Neuron (in vitro differentiated cells): ENCODE measurements around the gene FGFR2.

Experiments used
- H2AFZ ChIP-seq: one replicate; pipeline ENCODE4 v1.6.1; 2013; ENCODE audit warnings: low read depth, mild to moderate bottlenecking, inconsistent platforms, low read length, moderate library complexity
- H3K27me3 ChIP-seq: one replicate; pipeline ENCODE4 v1.6.1; 2013; ENCODE audit warnings: low read length; ENCODE audit not compliant: insufficient read depth
- H3K36me3 ChIP-seq: one replicate; pipeline ENCODE4 v1.6.1; 2013; ENCODE audit warnings: low read length; ENCODE audit not compliant: insufficient read depth
- H3K4me1 ChIP-seq: one replicate; pipeline ENCODE4 v1.6.1; 2013; ENCODE audit warnings: low read length; ENCODE audit not compliant: insufficient read depth
- H3K4me3 ChIP-seq: 2 replicates; pipeline ENCODE4 v1.5.1; 2013; ENCODE audit warnings: mild to moderate bottlenecking, low read length, moderate library complexity
- H3K9me3 ChIP-seq: one replicate; pipeline ENCODE4 v1.6.1; 2013; ENCODE audit warnings: low read length

Gene FGFR2

DNA sequence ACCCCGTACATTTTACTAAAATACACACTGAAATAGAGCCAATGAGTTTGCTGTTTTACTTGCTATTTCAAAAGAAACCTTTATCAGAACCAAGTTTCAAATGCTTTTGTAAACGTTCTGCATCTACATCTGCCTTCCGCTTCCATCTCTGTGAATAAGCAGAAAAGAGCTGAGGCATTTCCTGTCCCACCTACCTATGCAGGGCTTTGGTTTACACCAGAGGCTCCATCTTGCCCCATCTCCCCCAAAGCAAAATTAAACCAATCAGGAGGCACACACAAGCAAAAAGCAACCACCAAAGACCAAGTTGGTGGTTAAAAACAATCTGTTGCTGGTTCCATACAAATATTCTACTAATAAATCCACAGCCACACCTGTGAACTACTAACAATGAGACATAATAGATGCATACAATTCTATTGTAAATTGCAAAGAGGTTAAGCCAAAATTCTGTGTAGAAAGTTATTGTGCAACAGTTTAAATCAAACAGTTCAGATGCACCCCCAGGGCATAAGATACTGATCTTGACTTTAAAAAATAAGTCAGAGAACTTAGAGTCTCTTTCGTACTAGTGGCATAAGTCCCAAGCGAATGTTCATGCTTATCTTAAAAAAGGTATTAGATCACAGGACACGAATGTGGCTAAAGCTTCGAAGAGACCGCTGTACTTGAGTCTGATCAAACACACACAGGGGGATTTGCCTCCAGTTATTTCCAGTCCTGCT, 83.9 kb downstream of the FGFR2 start:
- no peaks in the 10 kb centered on the region for H3K9me3 ChIP-seq
- H3K36me3 ChIP-seq: peaks cover 74% of the 10 kb centered on the region
- no peaks in the 10 kb centered on the region for H3K4me1 ChIP-seq
- no peaks in the 10 kb centered on the region for H3K27me3 ChIP-seq
- H3K4me3 ChIP-seq: no peak overlapping the region
- H2AFZ ChIP-seq: no peak overlapping the region

DNA sequence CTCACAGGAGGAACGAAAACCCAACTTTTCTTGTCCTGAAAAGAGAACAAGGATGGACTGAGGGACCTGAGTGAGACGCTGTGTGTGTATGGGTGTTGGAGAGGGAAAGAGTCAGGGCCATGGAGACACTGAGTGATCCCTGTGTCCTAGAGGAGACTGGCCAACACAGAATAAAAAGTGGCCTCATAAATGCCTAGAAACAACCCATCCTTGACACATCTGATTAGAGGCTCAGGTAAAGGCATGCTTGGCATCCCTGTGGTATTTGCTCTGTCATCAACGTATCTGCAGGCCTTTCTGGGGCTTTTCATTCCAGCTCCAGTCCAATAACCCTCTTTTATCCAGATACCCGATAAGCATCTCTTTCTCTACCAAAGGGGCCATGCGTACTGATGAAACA, 86.3 kb downstream of the FGFR2 start:
- H3K36me3 ChIP-seq: peaks cover 64% of the 10 kb centered on the region
- no peaks in the 10 kb centered on the region for H3K9me3 ChIP-seq
- H3K4me1 ChIP-seq: no peaks in the 10 kb centered on the region
- H3K27me3 ChIP-seq: no peaks in the 10 kb centered on the region
- no peak overlapping the region for H2AFZ ChIP-seq
- H3K4me3 ChIP-seq: no peak overlapping the region

DNA sequence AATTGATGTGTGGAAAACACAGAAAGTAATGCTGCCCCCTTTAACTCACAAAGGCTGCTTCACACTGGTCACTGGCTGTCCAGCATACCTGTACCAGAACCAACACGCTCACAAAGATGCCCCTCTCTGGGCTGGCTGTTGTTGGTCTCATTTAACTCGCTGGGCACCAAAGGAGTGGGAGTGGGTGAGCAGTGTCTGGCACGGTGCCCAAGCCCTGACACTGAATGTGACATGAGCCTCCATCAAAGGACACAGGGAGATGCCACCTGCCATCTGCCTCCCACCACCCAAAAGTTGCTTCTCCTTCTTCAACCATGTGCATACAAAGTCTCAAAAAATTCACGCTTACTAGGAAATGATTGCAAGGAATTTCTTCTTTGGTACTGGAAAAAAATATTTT, 86.8 kb downstream of the FGFR2 start:
- Histone ChIP-seq H2AFZ (no peak overlapping the region), H3K27me3 (no peaks in the 10 kb centered on the region), H3K9me3 (no peaks in the 10 kb centered on the region), H3K4me1 (no peaks in the 10 kb centered on the region), H3K36me3 (peaks cover 65% of the 10 kb centered on the region), H3K4me3 (no peak overlapping the region)

DNA sequence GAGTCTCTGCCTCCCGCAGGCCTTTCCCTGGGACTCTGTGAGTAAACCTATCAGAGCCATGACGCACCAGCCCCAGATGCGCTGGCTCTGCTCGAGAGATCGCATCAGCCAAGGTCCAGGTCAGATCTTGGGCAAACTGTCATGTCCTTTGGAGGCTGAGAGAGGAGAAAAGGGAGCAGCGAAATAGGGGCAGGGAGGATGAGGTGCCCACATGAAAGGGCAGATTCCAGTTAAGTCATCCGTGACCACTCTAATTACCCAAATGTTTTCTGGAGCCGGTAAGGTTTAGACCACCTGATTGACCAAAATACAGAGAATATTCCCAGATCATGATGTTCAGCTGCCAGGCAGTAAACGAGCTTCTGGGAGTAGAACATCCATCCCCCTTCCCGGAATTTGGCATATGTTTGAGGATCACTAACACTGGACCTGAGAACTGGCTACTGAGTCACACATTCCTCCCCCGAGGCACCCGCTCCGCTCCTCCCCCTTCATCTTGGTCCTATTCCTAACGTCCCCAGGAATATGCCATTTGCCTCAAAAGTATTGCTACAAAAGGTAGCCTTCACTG, 88.0 kb downstream of the FGFR2 start:
- Histone ChIP-seq H3K4me1 (no peaks in the 10 kb centered on the region), H3K4me3 (no peak overlapping the region), H3K27me3 (no peaks in the 10 kb centered on the region), H2AFZ (no peak overlapping the region), H3K36me3 (peaks cover 63% of the 10 kb centered on the region), H3K9me3 (no peaks in the 10 kb centered on the region)

DNA sequence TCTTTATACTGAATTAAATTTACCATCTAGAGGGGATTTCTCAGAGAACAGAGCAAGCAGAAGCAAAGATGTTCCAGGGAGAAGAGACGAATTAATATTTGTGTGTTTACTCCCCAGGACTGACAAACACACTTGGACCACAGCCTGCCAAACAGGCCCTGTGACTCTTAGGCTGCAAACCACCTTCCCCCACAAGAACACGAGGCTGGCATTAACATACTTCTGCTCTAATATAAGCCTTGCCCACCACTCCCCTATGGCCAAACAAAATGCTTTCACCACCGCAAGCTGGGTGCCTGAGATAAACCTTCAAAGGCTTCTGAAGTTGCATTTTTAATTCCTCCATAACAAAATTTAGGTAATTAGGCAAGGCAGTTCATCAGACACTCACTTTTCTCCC, 88.4 kb downstream of the FGFR2 start:
- no peak overlapping the region for H3K4me3 ChIP-seq
- no peaks in the 10 kb centered on the region for H3K4me1 ChIP-seq
- H2AFZ ChIP-seq: no peak overlapping the region
- peaks cover 61% of the 10 kb centered on the region for H3K36me3 ChIP-seq
- no peaks in the 10 kb centered on the region for H3K9me3 ChIP-seq
- no peaks in the 10 kb centered on the region for H3K27me3 ChIP-seq

DNA sequence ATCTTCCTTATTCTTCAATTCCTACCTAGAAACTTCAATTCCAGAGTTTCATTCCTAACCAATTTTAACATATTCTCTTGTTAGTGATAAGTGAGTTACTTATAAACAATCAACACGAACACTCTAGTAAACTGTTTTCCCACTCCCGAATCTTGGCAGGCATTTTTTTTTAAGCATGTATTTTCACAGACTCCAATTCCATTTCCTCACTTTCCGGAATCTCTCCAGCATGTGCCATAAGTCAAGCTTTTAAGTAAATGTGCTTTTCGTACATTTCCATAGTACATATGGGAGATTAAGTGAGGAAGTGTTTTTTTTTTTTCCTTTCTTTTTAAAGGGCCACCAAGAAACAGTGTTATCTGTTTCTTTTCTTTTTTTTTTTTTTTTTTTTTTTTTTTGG, 89.1 kb downstream of the FGFR2 start:
- Histone ChIP-seq H3K36me3 (peaks cover 61% of the 10 kb centered on the region), H3K4me3 (no peak overlapping the region), H3K4me1 (no peaks in the 10 kb centered on the region), H3K9me3 (no peaks in the 10 kb centered on the region), H2AFZ (no peak overlapping the region), H3K27me3 (no peaks in the 10 kb centered on the region)

DNA sequence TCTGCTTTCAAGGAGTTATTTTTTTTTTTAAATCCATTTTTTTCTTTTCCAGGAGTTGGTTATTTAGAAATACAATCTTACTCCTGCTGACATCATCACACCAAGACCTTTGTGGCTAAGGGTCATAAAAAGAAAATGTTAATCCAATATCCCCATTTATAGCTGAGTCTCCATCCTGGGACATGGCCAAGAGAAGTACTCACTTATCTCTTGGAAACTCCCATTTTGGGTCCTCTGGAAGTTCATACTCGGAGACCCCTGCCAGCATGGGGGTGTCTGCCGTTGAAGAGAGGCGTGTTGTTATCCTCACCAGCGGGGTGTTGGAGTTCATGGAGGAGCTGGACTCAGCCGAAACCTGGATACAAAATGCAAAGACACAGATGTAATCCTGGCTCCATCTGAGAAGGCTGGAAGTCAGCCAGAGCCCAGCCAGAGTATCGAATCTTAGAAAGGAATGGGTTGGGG, 94.6 kb downstream of the FGFR2 start:
- Histone ChIP-seq H3K4me1 (no peaks in the 10 kb centered on the region), H3K9me3 (no peaks in the 10 kb centered on the region)

DNA sequence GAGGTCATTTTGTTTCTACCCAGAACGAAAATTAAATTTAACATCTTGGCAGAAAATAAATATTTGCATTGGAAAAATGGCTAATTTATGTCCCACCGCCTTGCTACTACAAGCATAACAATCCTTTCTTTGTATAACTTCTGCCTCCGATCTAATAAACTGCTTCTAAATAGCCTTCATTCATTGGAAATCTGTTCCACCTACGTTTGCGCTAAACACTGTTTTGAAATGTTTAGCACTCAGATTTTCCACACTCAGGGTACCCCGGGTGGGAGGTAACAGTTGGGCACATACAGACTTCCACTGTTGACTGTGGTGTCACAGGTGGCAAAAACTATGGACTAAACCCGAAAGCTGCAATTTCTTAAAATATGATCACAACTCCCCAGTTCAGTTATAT, 96.4 kb downstream of the FGFR2 start:
- Histone ChIP-seq H2AFZ (no peak overlapping the region), H3K4me3 (no peak overlapping the region), H3K9me3 (no peaks in the 10 kb centered on the region), H3K4me1 (no peaks in the 10 kb centered on the region), H3K27me3 (no peaks in the 10 kb centered on the region), H3K36me3 (peaks cover 76% of the 10 kb centered on the region)

More for the DNA sequence above, 94.6 kb downstream of the FGFR2 start:
- no peaks in the 10 kb centered on the region for H3K27me3 ChIP-seq
- peaks cover 75% of the 10 kb centered on the region for H3K36me3 ChIP-seq
- no peak overlapping the region for H2AFZ ChIP-seq
- H3K4me3 ChIP-seq: no peak overlapping the region

DNA sequence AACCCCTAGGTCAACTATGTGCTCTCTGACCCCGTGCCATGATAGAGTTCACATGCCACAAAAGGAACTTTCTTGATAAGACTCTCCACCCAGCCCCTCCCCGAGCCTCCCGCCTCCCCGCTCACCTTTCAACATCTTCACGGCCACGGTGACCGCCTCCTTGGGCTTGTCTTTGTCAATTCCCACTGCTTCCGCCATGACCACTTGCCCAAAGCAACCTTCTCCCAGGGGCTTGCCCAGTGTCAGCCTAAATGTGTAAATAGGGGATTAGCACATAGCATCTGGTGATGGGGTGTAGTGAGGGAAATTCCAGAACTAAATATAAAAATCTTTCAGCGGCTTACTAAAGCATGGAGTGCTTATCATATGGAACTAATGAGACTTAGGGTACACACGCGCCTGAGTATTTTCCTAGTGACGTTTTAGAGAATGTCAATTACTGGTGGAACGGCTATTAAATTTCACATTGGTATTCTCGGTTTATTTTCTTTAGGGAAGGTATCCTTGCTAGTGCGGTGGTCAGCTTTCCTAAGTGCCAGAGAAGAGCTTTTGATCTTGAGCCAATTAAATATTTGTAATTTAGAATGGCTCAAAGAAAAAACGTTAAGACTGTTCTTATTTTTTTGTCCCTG, 97.4 kb downstream of the FGFR2 start:
- no peak overlapping the region for H2AFZ ChIP-seq
- no peaks in the 10 kb centered on the region for H3K27me3 ChIP-seq
- H3K4me1 ChIP-seq: no peaks in the 10 kb centered on the region
- no peak overlapping the region for H3K4me3 ChIP-seq
- peaks cover 78% of the 10 kb centered on the region for H3K36me3 ChIP-seq
- H3K9me3 ChIP-seq: no peaks in the 10 kb centered on the region

DNA sequence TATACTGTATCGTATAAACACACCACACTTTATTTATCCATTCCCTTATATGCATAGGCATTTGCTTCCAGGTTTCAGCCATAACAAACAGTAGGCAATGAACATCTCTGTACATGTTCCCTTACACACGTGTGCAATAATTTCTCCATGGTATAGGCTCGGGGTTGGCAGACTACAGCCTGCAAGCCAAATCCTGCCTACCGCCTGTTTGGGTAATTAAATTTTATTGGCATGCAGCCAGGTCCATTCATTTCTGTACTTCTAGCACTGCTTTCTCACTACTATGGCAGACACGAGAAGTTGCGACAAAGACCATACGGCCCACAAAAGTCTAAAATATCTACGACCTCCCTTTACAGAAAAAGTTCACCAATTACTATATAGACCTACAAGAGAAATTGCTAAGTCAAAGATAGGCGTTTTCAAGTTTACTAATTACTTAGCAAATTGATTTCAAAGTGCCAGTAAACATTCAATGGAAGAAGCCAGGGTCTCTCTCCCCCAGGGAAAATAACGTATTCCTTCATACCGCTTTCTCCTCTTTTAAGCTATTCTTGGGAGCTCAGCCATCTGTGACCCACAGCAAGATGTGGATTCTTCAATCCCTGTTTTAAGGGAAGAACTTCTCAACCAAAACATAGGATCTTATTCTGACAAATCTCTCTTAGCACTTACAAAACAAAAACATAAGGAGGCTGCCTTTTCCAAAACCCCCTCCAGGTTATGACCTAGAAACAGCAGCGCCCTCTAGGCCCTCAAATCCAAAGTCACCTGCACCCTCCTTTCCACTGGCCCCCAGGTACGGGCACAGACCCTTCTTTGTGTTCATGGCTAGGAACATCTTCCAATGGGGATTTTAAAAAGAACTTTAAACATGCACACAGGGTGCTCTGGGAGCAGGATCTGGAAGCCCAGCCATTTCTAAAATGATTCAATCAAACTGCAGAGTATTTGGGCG, 100.5 kb downstream of the FGFR2 start:
- Histone ChIP-seq H3K4me3 (no peak overlapping the region), H3K9me3 (no peaks in the 10 kb centered on the region), H3K36me3 (peaks cover 80% of the 10 kb centered on the region), H2AFZ (no peak overlapping the region), H3K4me1 (no peaks in the 10 kb centered on the region), H3K27me3 (no peaks in the 10 kb centered on the region)

DNA sequence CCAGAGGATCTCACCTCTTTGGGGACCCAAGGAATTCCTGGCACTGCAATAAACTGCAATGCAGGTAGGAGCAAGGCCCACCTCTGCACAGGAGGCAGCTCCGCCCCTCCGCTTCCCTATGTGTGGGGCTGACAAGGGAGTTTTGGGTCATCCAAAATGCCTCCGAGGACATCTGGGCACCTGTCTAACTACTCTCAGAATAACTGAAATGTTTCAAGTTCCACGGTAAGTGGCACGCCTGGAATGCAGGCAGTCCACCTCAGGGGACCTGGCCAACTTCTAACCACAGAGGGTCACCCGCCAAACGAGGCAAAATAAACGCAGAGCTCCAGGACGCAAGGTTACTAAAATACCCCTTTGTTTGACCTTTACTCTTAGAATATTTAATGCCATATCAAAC, 102.5 kb downstream of the FGFR2 start:
- peaks cover 2% of the 10 kb centered on the region for H3K9me3 ChIP-seq
- H3K36me3 ChIP-seq: peaks cover 75% of the 10 kb centered on the region

DNA sequence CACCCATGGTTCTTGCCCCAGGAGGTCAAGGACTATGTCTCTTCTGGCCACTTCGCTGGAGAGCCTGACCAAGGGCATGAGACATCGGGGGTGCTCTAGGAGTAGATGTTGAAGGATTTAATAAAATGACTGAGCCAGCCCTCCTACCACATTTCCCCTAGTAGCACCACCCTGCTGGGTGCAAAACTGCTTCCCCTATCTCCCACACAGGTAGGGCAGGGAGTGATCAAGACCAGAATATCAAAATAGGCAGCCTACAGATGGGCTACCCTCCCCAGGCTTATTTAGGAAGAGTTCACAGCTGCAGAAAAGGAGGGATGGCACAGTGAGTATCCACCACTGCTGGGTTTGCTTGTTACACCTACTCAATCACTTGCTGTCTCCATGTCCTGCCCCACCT, 103.9 kb downstream of the FGFR2 start:
- no peak overlapping the region for H3K4me3 ChIP-seq

More for the DNA sequence above, 102.5 kb downstream of the FGFR2 start:
- Histone ChIP-seq H3K27me3 (no peaks in the 10 kb centered on the region), H3K4me3 (no peak overlapping the region), H3K4me1 (no peaks in the 10 kb centered on the region), H2AFZ (no peak overlapping the region)

DNA sequence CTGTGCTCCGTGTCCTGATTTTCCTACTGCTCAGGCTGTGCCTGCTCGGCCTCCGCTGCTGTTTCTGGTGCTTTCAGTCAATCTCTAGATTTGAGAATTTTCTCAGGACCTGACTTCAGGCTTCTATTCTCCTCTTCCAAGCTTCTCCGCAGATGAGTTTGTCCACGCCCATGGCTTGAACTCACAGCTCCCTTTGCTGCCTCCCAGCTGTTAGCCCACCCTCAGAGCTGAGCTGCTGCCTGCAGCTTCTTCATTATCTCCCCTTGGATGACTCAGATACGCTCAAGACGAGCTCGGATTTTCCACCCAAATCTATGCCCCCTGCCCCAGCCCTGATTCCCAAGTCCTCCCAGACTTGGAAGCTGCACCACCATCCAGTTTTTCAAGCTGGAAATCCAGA, 104.7 kb downstream of the FGFR2 start:
- Histone ChIP-seq H3K9me3 (peaks cover 2% of the 10 kb centered on the region), H3K4me1 (no peaks in the 10 kb centered on the region), H2AFZ (no peak overlapping the region), H3K27me3 (no peaks in the 10 kb centered on the region), H3K4me3 (no peak overlapping the region), H3K36me3 (peaks cover 70% of the 10 kb centered on the region)

More for the DNA sequence above, 103.9 kb downstream of the FGFR2 start:
- H2AFZ ChIP-seq: no peak overlapping the region
- H3K9me3 ChIP-seq: peaks cover 2% of the 10 kb centered on the region
- no peaks in the 10 kb centered on the region for H3K27me3 ChIP-seq
- peaks cover 72% of the 10 kb centered on the region for H3K36me3 ChIP-seq
- no peaks in the 10 kb centered on the region for H3K4me1 ChIP-seq
